ENCODE measurements around the gene ITIH1. TPM values are rescaled to one million over a fixed set of nuclear protein-coding genes. Genes with fewer than 3 reads are reported as not detected.

Gene ITIH1
- total RNA-seq, 1 donor from 2014 or later, result not detected

DNA sequence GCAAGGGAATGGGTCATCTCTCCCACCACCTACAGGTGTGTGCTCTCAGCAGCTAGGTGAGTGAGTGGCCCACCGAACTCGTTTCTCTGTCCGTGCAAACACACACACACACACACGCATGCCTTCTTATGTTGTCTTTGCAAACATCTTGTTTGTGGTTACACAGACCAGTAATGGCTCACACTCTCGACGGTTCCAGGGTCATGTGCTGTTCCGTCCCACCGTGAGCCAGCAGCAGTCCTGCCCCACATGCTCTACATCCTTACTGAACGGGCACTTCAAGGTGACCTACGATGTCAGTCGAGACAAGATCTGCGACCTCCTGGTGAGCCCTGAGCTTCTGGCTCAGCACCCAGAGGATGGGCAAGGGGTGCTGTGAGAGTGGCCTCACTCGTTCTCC lies 4.3 kb downstream of the ITIH1 start:
- DNase-seq (ENCODE audit: low read depth), result no peak
- no peak overlapping the region for H3K4me3 ChIP-seq (ENCODE audit: low read depth, low read length)
- TF ChIP-seq, protein P1, sequence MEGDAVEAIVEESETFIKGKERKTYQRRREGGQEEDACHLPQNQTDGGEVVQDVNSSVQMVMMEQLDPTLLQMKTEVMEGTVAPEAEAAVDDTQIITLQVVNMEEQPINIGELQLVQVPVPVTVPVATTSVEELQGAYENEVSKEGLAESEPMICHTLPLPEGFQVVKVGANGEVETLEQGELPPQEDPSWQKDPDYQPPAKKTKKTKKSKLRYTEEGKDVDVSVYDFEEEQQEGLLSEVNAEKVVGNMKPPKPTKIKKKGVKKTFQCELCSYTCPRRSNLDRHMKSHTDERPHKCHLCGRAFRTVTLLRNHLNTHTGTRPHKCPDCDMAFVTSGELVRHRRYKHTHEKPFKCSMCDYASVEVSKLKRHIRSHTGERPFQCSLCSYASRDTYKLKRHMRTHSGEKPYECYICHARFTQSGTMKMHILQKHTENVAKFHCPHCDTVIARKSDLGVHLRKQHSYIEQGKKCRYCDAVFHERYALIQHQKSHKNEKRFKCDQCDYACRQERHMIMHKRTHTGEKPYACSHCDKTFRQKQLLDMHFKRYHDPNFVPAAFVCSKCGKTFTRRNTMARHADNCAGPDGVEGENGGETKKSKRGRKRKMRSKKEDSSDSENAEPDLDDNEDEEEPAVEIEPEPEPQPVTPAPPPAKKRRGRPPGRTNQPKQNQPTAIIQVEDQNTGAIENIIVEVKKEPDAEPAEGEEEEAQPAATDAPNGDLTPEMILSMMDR (conservative IDR thresholded peaks at IDR 0.05; ENCODE audit: low read depth, low read length), result no peak

DNA sequence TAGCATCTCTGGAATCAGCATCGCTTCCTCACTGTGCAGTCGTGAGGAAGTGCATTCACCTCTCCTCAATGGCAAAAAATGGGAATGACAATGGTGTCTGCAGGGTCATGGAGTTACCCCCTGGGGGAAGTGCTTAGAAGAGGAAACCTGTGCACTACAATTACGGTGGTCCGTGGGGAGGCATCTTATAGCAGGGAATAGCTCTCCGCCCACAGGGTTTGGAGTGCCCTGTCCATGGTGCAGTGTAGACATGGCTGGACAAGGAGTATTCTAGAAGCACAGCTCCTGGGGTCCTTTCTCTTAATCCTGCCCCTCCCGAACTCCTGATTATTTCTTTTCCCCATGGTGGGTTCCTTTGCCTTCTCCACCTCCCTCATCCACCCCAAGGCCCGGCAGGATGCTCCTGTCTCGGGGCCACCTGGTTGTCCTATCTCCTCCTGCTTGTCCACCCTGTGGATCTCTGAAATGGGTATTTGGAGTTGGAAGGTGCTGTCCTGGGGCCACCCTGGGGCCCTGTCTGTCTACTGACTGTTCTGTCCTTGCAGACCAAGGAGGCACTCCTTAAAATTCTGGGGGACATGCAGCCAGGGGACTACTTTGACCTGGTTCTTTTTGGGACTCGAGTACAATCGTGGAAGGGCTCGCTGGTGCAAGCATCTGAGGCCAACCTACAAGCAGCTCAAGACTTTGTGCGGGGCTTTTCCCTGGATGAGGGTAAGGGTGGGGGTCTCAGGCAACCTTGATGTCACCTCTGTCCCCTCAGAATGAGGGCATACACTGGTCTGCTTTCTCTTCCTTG lies 5.2 kb downstream of the ITIH1 start:
- TF ChIP-seq, protein P1 (conservative IDR thresholded peaks at IDR 0.05; ENCODE audit: low read depth, low read length), result no peak

GRCh38 chr3:52783211-52783555 lies 5.8 kb downstream of the ITIH1 start:
- TF ChIP-seq, protein P1 (conservative IDR thresholded peaks at IDR 0.05; ENCODE audit: low read depth, low read length), result no peak
- H3K4me3 ChIP-seq (ENCODE audit: low read depth, low read length), result no peak overlapping the region
- DNase-seq (ENCODE audit: low read depth), result no peak

More for the DNA sequence above, 5.2 kb downstream of the ITIH1 start:
- DNase-seq (ENCODE audit: low read depth), result no peak
- H3K4me3 ChIP-seq (ENCODE audit: low read depth, low read length), result no peak overlapping the region

DNA sequence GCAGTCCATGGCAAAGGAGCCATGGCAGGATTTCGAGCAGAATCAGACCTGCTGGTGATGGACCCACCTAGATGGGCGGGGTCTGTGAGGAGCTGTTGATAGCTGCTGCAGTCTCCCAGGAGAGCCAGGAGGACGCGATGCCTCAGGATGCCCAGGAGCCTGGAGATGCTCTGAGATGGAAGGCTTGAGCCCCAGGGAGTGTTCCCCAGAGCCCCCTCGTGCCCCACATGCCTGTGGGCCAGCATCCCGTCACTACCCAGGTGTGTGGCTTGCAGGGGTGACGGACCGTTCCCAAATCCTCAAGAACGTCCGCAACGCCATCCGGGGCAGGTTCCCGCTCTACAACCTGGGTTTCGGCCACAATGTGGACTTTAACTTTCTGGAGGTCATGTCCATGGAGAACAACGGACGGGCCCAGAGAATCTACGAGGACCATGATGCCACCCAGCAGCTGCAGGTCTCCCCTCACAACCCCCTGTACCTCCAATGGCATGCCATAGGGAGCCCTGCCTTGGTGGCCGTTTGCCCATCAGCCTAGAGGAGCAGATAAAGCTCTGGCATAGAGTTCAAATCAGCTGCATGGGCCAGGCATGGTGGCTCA lies 6.7 kb downstream of the ITIH1 start:
- TF ChIP-seq, protein P1 (conservative IDR thresholded peaks at IDR 0.05; ENCODE audit: low read depth, low read length), result no peak

GRCh38 chr3:52784931-52785590 lies 7.7 kb downstream of the ITIH1 start:
- no peak for DNase-seq (ENCODE audit: low read depth)
- no peak overlapping the region for H3K4me3 ChIP-seq (ENCODE audit: low read depth, low read length)
- TF ChIP-seq, protein P1 (conservative IDR thresholded peaks at IDR 0.05; ENCODE audit: low read depth, low read length), result no peak

More for the DNA sequence above, 6.7 kb downstream of the ITIH1 start:
- no peak overlapping the region for H3K4me3 ChIP-seq (ENCODE audit: low read depth, low read length)
- DNase-seq (ENCODE audit: low read depth), result no peak

- no peak overlapping the region for H3K4me3 ChIP-seq (ENCODE audit: low read depth, low read length)
- DNase-seq (ENCODE audit: low read depth), result no peak
- TF ChIP-seq, protein P1 (conservative IDR thresholded peaks at IDR 0.05; ENCODE audit: low read depth, low read length), result no peak
Observed at GRCh38 chr3:52786330-52787215, 9.2 kb downstream of the ITIH1 start.
